GM23248 (cell line): ENCODE results near the gene FAM167B. TPM values are rescaled to one million over a fixed set of nuclear protein-coding genes. Genes with fewer than 3 reads are reported as not detected.
"Not testable (repeated sequence)": the region's sequence is repeated elsewhere in the genome, so short reads cannot be mapped to it uniquely, and the experiment has no call there.

Experiments
- DNase-seq: peaks from one replicate; pipeline ENCODE4 v3.0.0-alpha.2; 2015
- H2AFZ ChIP-seq: fragments of 200-600 bp; sonication (generic); 2 replicates; pipeline ENCODE4 v1.6.1; 2016; ENCODE audit warnings: antibody characterized with exemption
- H3F3A ChIP-seq: fragments of 200-600 bp; sonication (generic); 2 replicates; pipeline ENCODE4 v1.6.1; 2016; ENCODE audit warnings: mild to moderate bottlenecking, antibody characterized with exemption, mixed run types; ENCODE audit not compliant: insufficient read depth
- H3K27ac ChIP-seq: fragments of 200-600 bp; sonication (generic); 2 replicates; pipeline ENCODE4 v1.5.1; 2016; ENCODE audit warnings: mild to moderate bottlenecking
- H3K27me3 ChIP-seq: fragments of 200-600 bp; sonication (generic); replicated peaks from 2 replicates; pipeline ENCODE4 v1.6.1; 2016; ENCODE audit warnings: mild to moderate bottlenecking; ENCODE audit not compliant: insufficient read depth
- H3K36me3 ChIP-seq: fragments of 200-600 bp; sonication (generic); 2 replicates; pipeline ENCODE4 v1.6.1; 2016; ENCODE audit warnings: low read depth, mild to moderate bottlenecking
- H3K4me1 ChIP-seq: fragments of 200-600 bp; sonication (generic); 2 replicates; pipeline ENCODE4 v1.6.1; 2016; ENCODE audit warnings: mild to moderate bottlenecking; ENCODE audit not compliant: insufficient read depth
- H3K4me2 ChIP-seq: fragments of 200-600 bp; sonication (generic); one replicate; pipeline ENCODE4 v1.6.1; 2016; ENCODE audit warnings: mild to moderate bottlenecking; ENCODE audit not compliant: unreplicated experiment
- H3K4me3 ChIP-seq: fragments of 200-600 bp; sonication (generic); 2 replicates; pipeline ENCODE4 v1.5.1; 2016; ENCODE audit warnings: mild to moderate bottlenecking
- H3K79me2 ChIP-seq: fragments of 200-600 bp; sonication (generic); 2 replicates; pipeline ENCODE4 v1.6.1; 2016; ENCODE audit warnings: mild to moderate bottlenecking; ENCODE audit not compliant: insufficient read depth
- H3K9ac ChIP-seq: fragments of 200-600 bp; sonication (generic); 2 replicates; pipeline ENCODE4 v1.6.1; 2016; ENCODE audit warnings: mild to moderate bottlenecking
- H3K9me2 ChIP-seq: fragments of 200-600 bp; sonication (generic); 2 replicates; pipeline ENCODE4 v1.6.1; 2016; ENCODE audit warnings: mixed run types, mild to moderate bottlenecking, moderate library complexity; ENCODE audit not compliant: insufficient read depth
- H3K9me3 ChIP-seq: fragments of 200-600 bp; sonication (generic); one replicate; pipeline ENCODE4 v1.6.1; 2017; ENCODE audit warnings: low read depth
- H4K20me1 ChIP-seq: fragments of 200-600 bp; sonication (generic); 2 replicates; pipeline ENCODE4 v1.6.0; 2016; ENCODE audit not compliant: insufficient read depth
- EZH2 ChIP-seq: fragments of 200-600 bp; sonication (generic); IDR thresholded peaks from 2 replicates; pipeline ENCODE4 v1.6.1; 2018; ENCODE audit warnings: antibody characterized with exemption, mild to moderate bottlenecking; ENCODE audit not compliant: insufficient read depth, poor library complexity, severe bottlenecking
- EZH2phosphoT487 ChIP-seq: fragments of 200-600 bp; sonication (generic); IDR thresholded peaks from 2 replicates; pipeline ENCODE4 v1.6.1; 2018; ENCODE audit warnings: antibody characterized with exemption, moderate library complexity, mild to moderate bottlenecking, low read depth; ENCODE audit not compliant: insufficient read depth
- WGBS, 2 experiments: methylation state at CpG; one replicate each; pipeline ENCODE4 v1.1.6; 2015 to 2017; ENCODE audit warnings: low lambda C conversion rate in 2 of 2, low coverage in 1 of 2; ENCODE audit errors: missing lambda C conversion rate in 2 of 2; 5-methylcytosine and 5-hydroxymethylcytosine counted together
- in situ Hi-C: fragments of 300-500 bp; cut with MboI; formaldehyde crosslinking; loops from 2 replicates; pipeline ENCODE4 v1.15.0; 2020
- polyA plus RNA-seq: library from polyadenylated mRNA; unstranded; fragments of >200 nt; fragmentation: Nextera tagmentation; extraction: Ambion mirVana; gene quantifications from 2 replicates; pipeline ENCODE4 v1.2.1, GENCODE V29; 2016
- total RNA-seq: library from RNA; depleted of rRNA; stranded (reverse); fragments of >200 nt; shearing (Covaris generic); gene quantifications from 2 replicates; pipeline ENCODE4 v1.2.3, GENCODE V29; 2014

Gene FAM167B
- total and polyA plus RNA-seq, 2 experiments from 2014 or later: 3.0 to 5.0 TPM

DNA sequence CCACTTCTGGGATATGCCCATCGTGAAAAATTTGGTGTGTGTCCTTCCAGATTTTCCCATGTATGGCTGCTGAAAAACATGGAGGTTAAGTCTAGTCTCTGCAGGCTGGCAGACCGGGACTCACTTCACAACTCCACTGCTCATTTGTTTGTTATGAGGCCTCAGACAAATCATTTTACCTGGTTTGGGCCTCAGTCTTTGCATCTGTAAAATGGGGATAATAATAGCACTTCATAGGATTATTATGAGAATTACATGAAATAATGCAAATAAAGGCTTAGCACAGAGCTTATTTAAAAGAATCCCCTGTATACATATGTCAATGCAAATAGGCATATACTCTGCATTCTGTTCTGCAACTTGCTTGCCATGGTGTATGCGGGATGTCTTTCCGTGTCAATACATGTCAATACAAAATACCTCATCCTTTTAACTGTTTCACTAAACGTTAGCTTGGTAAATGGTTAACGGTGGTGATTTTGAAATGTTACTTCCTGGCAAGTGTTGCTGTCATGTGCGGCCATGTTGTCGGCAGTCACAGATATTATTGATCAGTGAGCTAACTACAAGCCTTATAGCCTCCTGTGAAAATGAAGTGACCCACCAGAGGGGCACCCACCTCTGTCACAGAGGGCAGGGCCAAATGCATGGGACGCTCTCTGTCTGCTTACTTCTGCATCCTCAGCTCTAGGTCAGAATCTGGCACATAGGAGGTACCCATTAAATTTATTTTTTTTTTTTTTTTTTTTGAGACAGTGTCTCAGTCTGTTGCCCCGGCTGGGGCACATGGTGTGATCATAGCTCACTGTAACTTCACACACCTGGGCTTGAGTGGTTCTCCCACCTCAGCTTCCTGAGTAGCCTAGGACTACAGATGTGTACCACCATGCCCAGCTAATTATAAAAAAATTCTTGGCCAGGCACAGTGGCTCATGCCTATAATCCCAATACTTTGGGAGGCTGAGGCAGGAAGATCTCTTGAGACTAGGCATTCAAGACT is 8.3 kb downstream of the FAM167B start:
- no peaks in the 10 kb centered on the region for H3K27me3 ChIP-seq
- no peaks in the 10 kb centered on the region for H3K9me2 ChIP-seq
- no peaks in the 10 kb centered on the region for H3K4me1 ChIP-seq
- H4K20me1 ChIP-seq: no peaks in the 10 kb centered on the region
- TF ChIP-seq EZH2 (no peak), EZH2phosphoT487 (no peak)
- in situ Hi-C loops: no loop called here
- no peak overlapping the region for H3K4me3 ChIP-seq
- H3K4me2 ChIP-seq: no peak overlapping the region
- H3K27ac ChIP-seq: no peak overlapping the region
- no peaks in the 10 kb centered on the region for H3K36me3 ChIP-seq
- no peaks in the 10 kb centered on the region for H3F3A ChIP-seq
- no peak overlapping the region for H3K9ac ChIP-seq
- no peaks in the 10 kb centered on the region for H3K79me2 ChIP-seq
- no peaks in the 10 kb centered on the region for H3K9me3 ChIP-seq
- WGBS, 2 experiments: 67 to 69% methylated on average over 10 of the region's 10 CpGs
- DNase-seq: no peak
- no peak overlapping the region for H2AFZ ChIP-seq

DNA sequence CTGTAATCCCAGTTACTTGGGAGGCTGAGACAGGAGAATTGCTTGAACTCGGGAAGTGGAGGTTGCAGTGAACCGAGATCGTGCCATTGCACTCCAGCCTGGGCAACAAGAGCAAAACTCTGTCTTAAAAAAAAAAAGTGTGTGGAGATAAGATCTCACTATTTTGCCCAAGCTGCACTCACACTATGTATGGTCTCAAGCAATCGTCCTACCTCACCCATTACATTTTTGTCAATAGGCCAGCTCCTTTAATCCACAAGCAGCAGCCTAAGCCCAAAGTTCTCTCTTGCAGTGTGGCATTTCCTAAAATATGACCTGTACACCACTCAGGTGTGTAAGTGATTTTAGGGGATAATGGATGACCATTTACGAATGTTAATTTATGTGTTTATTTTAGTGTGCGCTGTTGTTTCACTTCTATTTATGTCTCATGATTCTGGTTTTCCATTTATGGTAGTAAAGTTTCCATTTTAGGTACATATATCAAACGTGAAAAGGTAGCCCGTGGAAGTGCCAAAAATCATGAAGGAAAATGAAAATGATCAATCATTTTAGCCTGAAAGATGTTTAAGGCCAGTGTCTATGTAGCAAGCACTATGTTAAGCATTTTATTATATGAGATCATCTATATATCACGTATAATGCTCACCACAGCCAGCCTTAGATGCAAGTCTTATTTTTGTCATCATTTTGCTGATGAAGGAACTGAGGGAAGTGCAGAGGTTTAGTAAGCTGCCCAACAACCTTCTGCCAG is 9.6 kb downstream of the FAM167B start:
- DNase-seq: no peak
- H3K4me1 ChIP-seq: no peaks in the 10 kb centered on the region
- no peaks in the 10 kb centered on the region for H3F3A ChIP-seq
- H3K27ac ChIP-seq: no peak overlapping the region
- 66 to 67% methylated on average over 9 of the region's 9 CpGs for WGBS, 2 experiments
- no peaks in the 10 kb centered on the region for H3K27me3 ChIP-seq
- H2AFZ ChIP-seq: no peak overlapping the region
- H4K20me1 ChIP-seq: no peaks in the 10 kb centered on the region
- in situ Hi-C loops: no loop called here
- no peak overlapping the region for H3K9ac ChIP-seq
- no peak overlapping the region for H3K4me2 ChIP-seq
- no peaks in the 10 kb centered on the region for H3K79me2 ChIP-seq
- H3K4me3 ChIP-seq: no peak overlapping the region
- H3K36me3 ChIP-seq: no peaks in the 10 kb centered on the region
- H3K9me3 ChIP-seq: no peaks in the 10 kb centered on the region
- TF ChIP-seq EZH2phosphoT487: no peak
- no peak for TF ChIP-seq EZH2
- H3K9me2 ChIP-seq: no peaks in the 10 kb centered on the region

DNA sequence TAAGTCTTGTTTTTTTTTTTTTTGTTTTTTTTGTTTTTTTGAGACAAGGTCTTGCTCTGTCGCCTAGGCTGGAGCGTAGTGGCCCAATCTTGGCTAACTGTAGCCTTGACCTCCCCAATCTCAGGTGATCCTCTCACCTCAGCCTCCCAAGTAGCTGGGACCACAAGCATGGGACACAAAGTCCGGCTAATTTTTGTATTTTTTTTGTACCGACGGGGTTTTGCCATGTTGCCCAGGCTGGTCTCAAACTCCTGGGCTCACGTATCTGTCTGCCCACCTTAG is 10.1 kb downstream of the FAM167B start:
- H3K9me3 ChIP-seq: no peaks in the 10 kb centered on the region
- in situ Hi-C loops: no loop called here
- no peak overlapping the region for H3K4me3 ChIP-seq
- no peaks in the 10 kb centered on the region for H3K79me2 ChIP-seq
- H3K9ac ChIP-seq: no peak overlapping the region
- no peaks in the 10 kb centered on the region for H3K36me3 ChIP-seq
- no peaks in the 10 kb centered on the region for H3K4me1 ChIP-seq
- no peaks in the 10 kb centered on the region for H4K20me1 ChIP-seq
- DNase-seq: no peak
- H3K9me2 ChIP-seq: no peaks in the 10 kb centered on the region
- TF ChIP-seq EZH2 (no peak), EZH2phosphoT487 (no peak)
- H2AFZ ChIP-seq: no peak overlapping the region
- no peaks in the 10 kb centered on the region for H3K27me3 ChIP-seq
- 84 to 88% methylated on average over 6 of the region's 6 CpGs for WGBS, 2 experiments
- no peak overlapping the region for H3K4me2 ChIP-seq
- H3K27ac ChIP-seq: no peak overlapping the region
- H3F3A ChIP-seq: no peaks in the 10 kb centered on the region

DNA sequence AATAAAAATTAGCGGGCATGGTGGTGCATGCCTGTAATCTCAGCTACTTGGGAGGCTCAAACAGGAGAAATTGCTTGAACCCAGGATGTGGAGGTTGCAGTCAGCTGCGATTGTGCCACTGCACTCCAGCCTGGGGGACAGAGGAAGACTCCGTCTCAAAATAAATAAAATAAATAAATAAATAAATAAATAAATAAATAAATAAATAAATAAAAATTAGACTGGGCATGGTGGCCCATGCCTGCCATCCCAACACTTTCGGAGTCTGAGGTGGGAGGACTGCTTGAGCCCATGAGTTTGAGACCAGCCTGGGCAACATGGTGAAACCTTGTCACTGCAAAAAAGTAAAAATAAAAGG is 16.2 kb downstream of the FAM167B start:
- H3K4me3 ChIP-seq, H2AFZ ChIP-seq, H3F3A ChIP-seq, H3K9ac ChIP-seq, H3K9me3 ChIP-seq, H3K27me3 ChIP-seq, H3K79me2 ChIP-seq, H3K9me2 ChIP-seq, H4K20me1 ChIP-seq, in situ Hi-C loops, DNase-seq, H3K27ac ChIP-seq, H3K4me2 ChIP-seq, H3K4me1 ChIP-seq, H3K36me3 ChIP-seq: not testable (repeated sequence)
- WGBS, 2 experiments: 96 to 97% methylated on average over 4 of the region's 4 CpGs
